Thoracic aorta (tissue), 2 donors: ENCODE results near the gene ACADS. TPM values are rescaled to one million over a fixed set of nuclear protein-coding genes. Genes with fewer than 3 reads are reported as not detected.

Experiments
- ATAC-seq: fragments of 150-250 bp; one replicate; pipeline ENCODE4 v1.8.0; 2017; ENCODE audit warnings: low read depth; ENCODE audit not compliant: insufficient number of reproducible peaks, low FRiP score
- DNase-seq: peaks from one replicate; pipeline ENCODE4 v3.0.0-alpha.2; 2020; ENCODE audit warnings: low spot score
- H3K27ac ChIP-seq, 2 donors: fragments of 200-600 bp; sonication (generic); 1 replicate in 1 of 2; 2 replicates in 1 of 2; pipeline ENCODE4 v1.5.1; 2016; ENCODE audit warnings: mild to moderate bottlenecking in 2 of 2, moderate library complexity in 2 of 2
- H3K27me3 ChIP-seq: fragments of 200-600 bp; sonication (generic); replicated peaks from 2 replicates; pipeline ENCODE4 v1.6.0; 2016; ENCODE audit warnings: mild to moderate bottlenecking; ENCODE audit not compliant: insufficient read depth
- H3K36me3 ChIP-seq: fragments of 200-600 bp; sonication (generic); one replicate; pipeline ENCODE4 v1.5.1; 2016
- H3K4me1 ChIP-seq, 2 donors: fragments of 200-600 bp; sonication (generic); 1 replicate in 1 of 2; 2 replicates in 1 of 2; pipeline versions ENCODE4 v1.5.1 to v1.6.0; 2016; ENCODE audit warnings: low read depth in 2 of 2, mild to moderate bottlenecking in 1 of 2; ENCODE audit not compliant: control insufficient read depth in 1 of 2
- H3K4me3 ChIP-seq: fragments of 200-600 bp; sonication (generic); 2 replicates; pipeline ENCODE4 v1.5.1; 2016; ENCODE audit warnings: mild to moderate bottlenecking
- H3K9me3 ChIP-seq: fragments of 200-600 bp; sonication (generic); 2 replicates; pipeline ENCODE4 v1.5.1; 2016
- CTCF ChIP-seq: fragments of 200-600 bp; sonication (generic); IDR thresholded peaks from one replicate; pipeline ENCODE4 v1.5.1; 2019; ENCODE audit warnings: antibody characterized with exemption
- total RNA-seq, 2 donors: library from RNA; depleted of rRNA; stranded (reverse); fragments of >200 nt; gene quantifications; one replicate each; pipeline versions ENCODE4 v1.1.0 to v1.2.3, GENCODE V29; 2016

Gene ACADS
- total RNA-seq, 2 donors from 2014 or later, result 18.3 to 19.6 TPM

DNA sequence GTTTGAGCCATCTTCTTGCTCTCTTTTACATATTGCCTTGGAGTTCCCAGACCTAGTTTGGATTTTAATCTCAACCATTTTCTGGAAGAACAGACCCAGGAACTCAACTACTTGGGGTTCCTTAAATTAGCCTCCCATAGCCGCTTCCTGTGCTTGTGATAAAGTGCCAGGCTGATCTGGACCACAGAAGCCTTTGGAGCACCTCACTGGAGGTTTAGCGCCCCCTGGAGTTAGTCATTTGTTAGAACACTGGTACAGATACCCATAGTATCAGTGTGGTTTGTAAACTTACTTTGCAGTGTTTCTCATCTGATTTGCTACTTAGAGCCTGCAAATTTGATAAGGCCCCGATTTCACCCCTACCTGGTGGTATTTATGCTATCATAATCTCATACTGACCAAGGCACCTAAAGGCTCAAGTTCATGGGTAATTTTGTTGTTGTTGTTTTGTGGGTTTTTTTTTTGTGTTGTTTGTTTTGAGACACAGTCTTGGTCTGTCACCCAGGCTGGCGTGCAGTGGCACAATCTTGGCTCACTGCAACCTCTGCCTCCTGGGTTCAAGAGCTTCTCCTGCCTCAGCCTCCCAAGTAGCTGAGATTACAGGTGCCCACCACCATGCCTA lies 11.7 kb upstream of the ACADS start:
- no peaks in the 10 kb centered on the region for H3K9me3 ChIP-seq
- H3K36me3 ChIP-seq, result peaks cover 27% of the 10 kb centered on the region
- peak; percentile 77 for TF ChIP-seq CTCF
- DNase-seq (peak; percentile 56), ATAC-seq (no peak)
- no peak overlapping the region for H3K27ac ChIP-seq
- no peak overlapping the region for H3K4me3 ChIP-seq
- no peaks in the 10 kb centered on the region for H3K27me3 ChIP-seq
- peaks cover 9 to 22% of the 10 kb centered on the region in 2 donors for H3K4me1 ChIP-seq

GRCh38 chr12:120718055-120718454 lies 7.6 kb upstream of the ACADS start:
- no peak for ATAC-seq
- no peaks in the 10 kb centered on the region for H3K4me1 ChIP-seq

GRCh38 chr12:120719072-120719471 lies 6.6 kb upstream of the ACADS start:
- H3K36me3 ChIP-seq, result peaks cover 51% of the 10 kb centered on the region
- ATAC-seq, result no peak
- H3K27me3 ChIP-seq, result no peaks in the 10 kb centered on the region
- H3K4me3 ChIP-seq, result no peak overlapping the region
- DNase-seq, result no peak
- no peak overlapping the region for H3K27ac ChIP-seq
- no peak for TF ChIP-seq CTCF
- no peaks in the 10 kb centered on the region for H3K9me3 ChIP-seq
- H3K4me1 ChIP-seq, result no peaks in the 10 kb centered on the region

More at GRCh38 chr12:120718055-120718454, 7.6 kb upstream of the ACADS start:
- DNase-seq, result no peak
- Histone ChIP-seq H3K4me3 (no peak overlapping the region), H3K27me3 (no peaks in the 10 kb centered on the region), H3K36me3 (peaks cover 51% of the 10 kb centered on the region), H3K9me3 (no peaks in the 10 kb centered on the region), H3K27ac (no peak overlapping the region)
- TF ChIP-seq CTCF, result no peak

DNA sequence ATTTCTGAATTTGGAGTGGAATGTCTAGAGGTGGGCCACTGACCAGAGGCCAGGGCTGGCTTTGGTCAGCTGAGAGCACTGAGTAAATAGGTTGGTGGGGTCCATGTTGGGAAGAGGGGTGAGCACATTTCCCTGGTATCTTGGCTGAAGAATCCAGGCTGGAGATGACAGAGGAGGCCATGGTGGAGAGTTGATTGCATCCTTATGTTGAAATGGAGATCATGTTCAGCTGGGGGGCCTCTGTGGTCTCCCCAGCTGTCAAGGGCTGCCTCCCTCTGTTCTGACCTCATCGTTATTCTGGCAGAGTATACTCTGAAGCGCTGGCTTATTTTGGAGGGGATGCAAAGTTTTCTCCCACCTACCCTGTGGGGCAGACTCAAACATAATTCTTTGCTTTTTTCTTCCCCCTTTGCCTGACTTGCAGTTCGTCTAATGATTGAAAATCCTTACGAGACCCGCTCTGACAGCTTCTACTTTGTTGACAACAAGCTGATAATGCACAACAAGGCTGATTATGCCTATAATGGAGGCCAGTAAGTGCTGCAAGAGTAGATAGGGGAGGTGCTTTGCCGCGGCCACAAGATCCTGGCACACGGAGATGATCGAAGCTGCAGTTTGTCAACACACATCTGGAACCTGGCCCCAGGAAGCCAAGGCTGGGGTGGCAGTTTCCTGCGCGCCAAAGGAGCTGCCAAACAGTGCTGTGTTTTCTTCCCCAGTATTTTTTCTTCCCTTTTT lies 6.0 kb upstream of the ACADS start:
- no peak overlapping the region for H3K27ac ChIP-seq
- TF ChIP-seq CTCF, result no peak
- H3K4me3 ChIP-seq, result no peak overlapping the region
- no peaks in the 10 kb centered on the region for H3K27me3 ChIP-seq
- H3K36me3 ChIP-seq, result peaks cover 51% of the 10 kb centered on the region
- H3K9me3 ChIP-seq, result no peaks in the 10 kb centered on the region
- H3K4me1 ChIP-seq, result peaks cover 0 to 1% of the 10 kb centered on the region in 2 donors
- no peak for DNase-seq
- ATAC-seq, result no peak

GRCh38 chr12:120720234-120720986 lies 5.2 kb upstream of the ACADS start:
- DNase-seq (no peak), ATAC-seq (no peak)
- peaks cover 47% of the 10 kb centered on the region for H3K36me3 ChIP-seq
- no peaks in the 10 kb centered on the region for H3K27me3 ChIP-seq
- TF ChIP-seq CTCF, result no peak
- no peak overlapping the region for H3K27ac ChIP-seq
- H3K4me1 ChIP-seq, result peaks cover 7 to 9% of the 10 kb centered on the region in 2 donors
- no peak overlapping the region for H3K4me3 ChIP-seq
- H3K9me3 ChIP-seq, result no peaks in the 10 kb centered on the region
